ENCODE data around the gene KCNAB3.

The KCNAB3 gene

GRCh38 chr17:7897090-7897489 is 32.6 kb downstream of the KCNAB3 start:
- no peak for DNase-seq

- DNase-seq, result no peak
Observed at GRCh38 chr17:7894866-7895265, 34.8 kb downstream of the KCNAB3 start.

DNA sequence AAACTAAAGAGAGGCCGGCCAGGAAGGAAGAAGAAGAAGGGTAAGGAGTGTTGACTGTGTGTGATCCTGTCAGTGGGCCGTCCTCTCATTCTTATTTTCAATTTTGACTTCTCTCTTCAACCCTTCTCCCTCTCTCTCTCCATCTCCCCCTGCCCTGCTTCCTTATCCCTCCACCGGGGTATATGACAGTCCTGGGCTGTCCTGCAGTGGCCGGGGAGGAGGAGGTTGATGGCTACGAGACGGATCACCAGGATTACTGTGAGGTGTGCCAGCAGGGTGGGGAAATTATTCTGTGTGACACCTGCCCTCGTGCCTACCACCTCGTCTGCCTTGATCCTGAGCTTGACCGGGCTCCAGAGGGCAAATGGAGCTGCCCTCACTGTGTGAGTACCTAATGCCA is 35.4 kb downstream of the KCNAB3 start:
- no peak for DNase-seq

- DNase-seq, result no peak
Observed at GRCh38 chr17:7893187-7893880, 36.3 kb downstream of the KCNAB3 start.

GRCh38 chr17:7889166-7889955 is 40.3 kb downstream of the KCNAB3 start:
- DNase-seq, result peak; percentile 92

- peak; percentile 72 for DNase-seq
Observed at GRCh38 chr17:7888184-7888920, 41.3 kb downstream of the KCNAB3 start, which contains the start of gene CHD3. Gene CHD3, plus strand, starts transcription at chr17:7888789. Its CDS starts 212 bp downstream, at chr17:7889001.

GRCh38 chr17:7887482-7888183 is 42.0 kb downstream of the KCNAB3 start:
- DNase-seq, result peak; percentile 100

- no peak for DNase-seq
Observed at GRCh38 chr17:7887038-7887481, 42.6 kb downstream of the KCNAB3 start.

DNA sequence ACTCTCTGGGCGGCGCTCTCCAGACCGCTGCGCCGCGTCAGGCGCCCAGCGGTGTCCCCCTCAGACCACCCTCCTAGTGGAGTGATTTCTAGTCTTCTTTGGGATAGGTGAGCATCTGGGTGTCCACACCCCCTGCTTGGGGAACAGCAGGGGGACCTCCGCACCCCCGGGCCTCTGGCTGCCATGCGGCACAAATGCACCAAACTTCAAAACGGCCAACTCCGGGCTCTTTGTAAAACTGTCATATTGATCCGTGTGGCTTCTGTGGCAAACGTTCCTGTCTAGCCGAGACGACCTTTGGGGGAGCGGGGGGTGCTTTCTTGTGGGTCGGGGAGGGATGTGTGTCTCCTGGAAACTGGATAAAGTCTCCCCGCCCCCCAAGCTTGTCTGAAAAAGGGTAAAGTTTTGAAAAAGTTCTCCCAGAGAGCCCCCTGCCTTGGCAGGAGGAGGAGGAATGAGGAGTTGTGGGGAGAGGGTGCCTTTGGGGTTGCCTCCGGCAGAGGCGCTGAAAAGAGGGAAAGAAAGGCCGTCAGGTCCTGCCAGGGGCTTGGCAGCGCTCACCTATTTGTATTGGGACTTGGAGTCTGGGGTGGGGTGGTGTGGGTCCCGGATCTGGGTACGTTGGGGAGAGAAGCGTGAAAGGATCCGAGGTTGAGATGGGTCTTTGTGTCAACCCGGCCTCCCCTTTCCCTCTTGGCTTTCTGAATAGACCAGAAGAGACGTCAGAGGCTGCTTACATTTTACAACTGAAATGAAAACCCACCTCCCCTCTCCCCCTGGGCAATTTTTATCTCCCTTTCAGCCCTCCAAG is 43.2 kb downstream of the KCNAB3 start:
- DNase-seq, result peak; percentile 67

DNA sequence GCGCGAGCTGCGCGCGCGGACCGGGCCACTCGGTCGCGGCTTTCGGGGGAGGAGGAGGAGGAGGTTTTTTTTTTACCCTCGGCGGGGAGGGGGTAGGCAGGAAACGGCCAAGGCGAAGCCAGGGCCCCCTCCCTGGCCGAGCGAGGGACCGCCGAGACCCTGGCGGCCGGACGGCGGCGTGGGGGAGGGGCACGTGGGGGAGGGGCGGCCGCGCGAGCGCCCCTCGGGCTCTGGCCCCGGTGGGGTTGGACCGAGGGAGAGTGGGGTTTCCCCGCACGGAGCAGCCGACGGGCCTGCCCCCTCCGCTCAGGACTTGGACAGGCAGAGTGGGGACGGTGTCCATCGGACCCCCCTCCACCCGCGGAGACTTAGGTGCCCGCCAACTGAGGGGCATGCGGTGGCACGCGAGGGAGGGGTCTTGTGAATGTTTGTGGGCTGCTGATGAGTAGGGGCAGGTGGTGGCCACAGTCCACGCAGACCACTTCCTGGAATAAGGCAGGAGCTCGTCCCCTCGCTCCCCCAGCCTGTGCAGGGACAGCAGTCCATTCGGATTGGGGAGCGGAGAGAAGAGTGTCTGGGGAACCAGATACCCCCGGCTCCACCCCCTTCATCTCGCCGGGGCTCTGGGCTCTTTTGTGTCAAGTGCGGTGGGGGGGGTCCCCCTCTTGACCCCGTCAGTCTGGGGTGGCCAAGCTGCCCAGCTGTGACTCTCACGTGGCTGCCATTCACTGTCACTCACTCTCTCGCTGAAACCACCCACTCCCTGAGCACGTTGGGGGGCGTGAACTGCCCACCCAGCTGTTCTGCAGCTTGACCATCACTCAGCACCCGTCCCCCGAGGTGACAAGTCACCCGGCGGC is 44.1 kb downstream of the KCNAB3 start:
- DNase-seq, result peak; percentile 52

DNA sequence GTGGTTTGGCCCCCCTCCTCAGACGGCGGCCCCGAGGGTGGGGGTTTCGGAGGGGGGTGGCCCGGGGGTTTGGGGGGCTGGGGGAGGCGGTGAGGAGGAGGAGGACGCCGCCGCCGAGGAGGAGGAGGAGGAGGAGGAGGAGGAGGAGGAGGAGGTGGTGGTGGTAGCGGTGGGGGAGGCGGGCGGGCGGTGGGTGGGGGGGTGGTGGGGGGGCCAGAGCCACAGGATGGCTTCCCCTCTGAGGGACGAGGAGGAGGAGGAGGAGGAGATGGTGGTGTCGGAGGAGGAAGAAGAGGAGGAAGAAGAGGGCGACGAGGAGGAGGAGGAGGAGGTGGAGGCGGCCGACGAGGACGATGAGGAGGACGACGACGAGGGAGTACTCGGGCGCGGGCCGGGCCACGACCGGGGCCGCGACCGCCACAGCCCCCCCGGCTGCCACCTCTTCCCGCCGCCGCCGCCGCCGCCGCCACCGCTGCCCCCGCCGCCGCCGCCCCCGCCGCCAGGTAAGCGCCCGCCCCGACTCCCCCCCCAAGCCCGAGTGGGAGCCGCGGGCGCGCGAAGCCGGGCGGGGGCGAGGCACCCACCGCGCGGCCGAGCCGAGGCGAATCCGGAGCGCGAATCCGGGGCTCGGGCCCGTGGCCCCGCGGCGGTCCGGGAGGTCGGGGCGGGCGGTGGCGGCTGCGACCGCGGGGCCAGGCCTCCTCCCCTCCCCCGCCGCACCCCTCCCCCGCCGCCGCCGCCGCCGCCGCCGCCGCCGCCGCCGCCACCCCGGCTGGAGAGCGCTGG is 44.9 kb downstream of the KCNAB3 start:
- no peak for DNase-seq

DNA sequence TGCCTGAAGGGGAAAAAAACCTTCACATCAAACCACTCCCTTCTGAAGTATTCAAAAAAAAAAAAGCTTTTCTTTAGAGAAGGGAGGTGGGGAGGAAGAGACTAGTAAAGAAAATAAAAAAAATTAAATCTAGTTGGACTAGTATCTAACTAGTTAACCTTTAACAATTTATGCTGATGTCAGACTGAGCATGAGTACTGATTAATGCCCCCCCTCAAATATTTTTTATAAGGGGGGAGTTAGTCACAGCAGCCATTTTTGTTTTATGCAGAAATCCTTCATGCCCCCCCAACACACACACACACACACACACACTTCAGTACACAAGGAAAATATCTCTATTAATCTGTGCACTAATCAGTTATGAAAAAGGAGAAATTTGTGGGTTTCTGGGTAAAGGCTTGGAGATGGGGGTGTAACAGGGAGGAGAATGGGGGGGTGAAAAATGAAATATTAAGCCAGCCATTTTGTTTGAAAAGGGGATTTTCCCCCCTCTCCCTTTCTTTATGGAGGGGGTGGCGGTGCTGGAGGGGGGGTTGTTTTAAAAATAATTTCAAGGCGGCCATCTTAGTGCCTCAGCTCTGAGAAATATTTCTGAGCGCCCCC is 45.8 kb downstream of the KCNAB3 start:
- peak; percentile 74 for DNase-seq

DNA sequence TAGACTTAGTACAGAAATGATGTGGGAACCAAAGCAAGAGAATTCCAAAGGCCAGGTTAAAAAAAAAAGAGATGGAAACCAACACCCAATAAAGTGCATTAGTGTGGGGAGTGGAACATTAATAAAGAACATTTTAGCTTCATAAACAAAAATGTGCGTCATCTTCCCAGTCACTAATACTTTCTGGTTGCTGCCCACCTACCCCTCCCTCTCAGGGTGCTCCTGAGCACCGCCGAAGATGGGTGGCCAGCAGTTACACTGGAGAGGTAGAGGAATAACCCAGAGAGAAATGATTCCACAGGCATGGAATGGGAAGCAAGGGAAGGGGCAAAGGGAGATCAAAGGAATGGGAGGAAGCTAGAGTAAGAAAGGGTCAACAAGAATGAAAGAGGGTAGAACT is 47.0 kb downstream of the KCNAB3 start:
- DNase-seq, result peak; percentile 71

- peak; percentile 92 for DNase-seq
Observed at GRCh38 chr17:7882068-7882467, 47.6 kb downstream of the KCNAB3 start.

GRCh38 chr17:7881276-7882054 is 48.2 kb downstream of the KCNAB3 start:
- DNase-seq, result peak; percentile 98

DNA sequence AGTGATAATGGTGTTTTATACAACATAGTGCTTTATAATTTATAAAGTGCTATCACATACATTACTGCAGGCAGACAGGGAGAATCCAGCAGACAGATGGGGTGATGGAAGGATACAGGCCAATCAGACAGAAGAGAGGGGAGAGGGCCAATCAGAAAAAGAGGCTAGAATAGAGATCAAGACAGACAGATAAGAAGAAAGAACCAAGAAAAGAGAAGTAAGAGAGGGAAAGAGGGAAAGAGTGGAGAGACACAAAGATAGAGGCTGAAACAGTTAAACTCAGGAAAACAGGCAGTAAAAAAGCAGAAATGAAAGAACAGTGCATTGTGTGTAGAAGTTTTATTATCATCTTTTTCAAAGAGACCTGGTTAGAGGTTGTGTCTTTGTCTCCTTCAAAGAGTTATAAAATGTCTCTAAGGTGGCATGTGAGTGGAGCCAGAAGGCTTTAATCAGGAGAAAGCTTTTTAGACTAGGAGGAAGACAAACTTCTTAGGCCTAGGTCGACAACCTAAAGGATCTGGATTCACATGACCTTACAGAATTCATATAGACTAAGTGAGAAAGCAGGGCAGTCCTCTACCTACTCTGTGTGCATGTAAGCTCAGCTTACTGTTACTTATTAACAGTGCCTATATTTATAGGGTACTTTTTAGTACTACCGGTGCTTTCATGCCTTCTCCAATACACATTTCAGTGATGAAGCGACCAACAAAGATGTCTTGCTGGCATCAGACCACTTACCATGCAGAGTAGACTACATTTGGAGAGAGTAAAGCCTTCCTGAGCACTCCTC is 49.4 kb downstream of the KCNAB3 start:
- peak; percentile 48 for DNase-seq

- no peak for DNase-seq
Observed at GRCh38 chr17:7878234-7878633, 51.4 kb downstream of the KCNAB3 start.

- DNase-seq, result no peak
Observed at GRCh38 chr17:7875804-7876370, 53.8 kb downstream of the KCNAB3 start.

All from NCI-H2171 treated with DMSO at 0.1 percent for 48 hours (cell line).